HepG2 (cell line): Measurements from ENCODE around the gene LRRTM2. TPM values are rescaled to one million over a fixed set of nuclear protein-coding genes. Genes with fewer than 3 reads are reported as not detected.

Experiments used
- ATAC-seq: fragments of 200-7000 bp; cut with Tn5 transposase; 3 replicates; pipeline ENCODE4 v1.9.1; 2020; ENCODE audit warnings: mild to moderate bottlenecking, moderate library complexity
- BruUV-seq: library from RNA; stranded (reverse); fragments of 400-500 nt; replicated peaks from 2 replicates; lab custom pipeline; 2021; lab: Mats Ljungman, UMichigan
- CTCF ChIA-PET: fragments of 300-600 bp; formaldehyde crosslinking; extraction: SDS; loops from one replicate; lab custom pipeline; 2021; ENCODE audit warnings: low total read pairs, inconsistent platforms, low intra/inter-chr PET ratio; lab: Yijun Ruan, JAX
- POLR2A ChIA-PET: fragments of 350-600 bp; sonication (Branson Sonifier 250); formaldehyde crosslinking; loops from one replicate; lab custom pipeline; 2020; ENCODE audit warnings: antibody characterized with exemption, inconsistent platforms; lab: Yijun Ruan, JAX
- DNase-seq: peaks from one replicate; pipeline ENCODE4 v3.0.0-alpha.2; 2015; ENCODE audit warnings: low spot score
- FAIRE-seq: peaks from 3 replicates; lab custom pipeline; 2011; peaks lifted over from hg19 to GRCh38; lab: Jason Lieb, UNC
- H2AFZ ChIP-seq: one replicate; pipeline ENCODE4 v1.6.1; 2011; ENCODE audit warnings: low read length, inconsistent platforms
- H3K27ac ChIP-seq: fragments of 300-600 bp; 3 replicates; pipeline ENCODE4 v1.8.0; 2011; ENCODE audit warnings: mixed run types, mild to moderate bottlenecking, mixed read lengths, low read length, inconsistent platforms; ENCODE audit not compliant: insufficient read depth; ENCODE audit errors: extremely low read length
- H3K27me3 ChIP-seq, 2 experiments: fragments of 200-600 bp in 1 of 2; 2 replicates in 1 of 2; 3 replicates in 1 of 2; pipeline versions ENCODE4 v1.6.0 to v1.8.0; 2011; ENCODE audit warnings: low read length in 2 of 2, mild to moderate bottlenecking in 2 of 2, moderate library complexity in 2 of 2, inconsistent platforms in 1 of 2; ENCODE audit not compliant: insufficient read depth in 2 of 2, control insufficient read depth in 1 of 2
- H3K36me3 ChIP-seq, 2 experiments: fragments of 200-600 bp in 1 of 2; replicated peaks in 1 of 2; 2 replicates in 1 of 2; 3 replicates in 1 of 2; pipeline versions ENCODE4 v1.5.1 to v1.8.0; 2011; ENCODE audit warnings: low read length in 2 of 2, inconsistent platforms in 1 of 2; ENCODE audit not compliant: insufficient read depth in 2 of 2, control insufficient read depth in 1 of 2
- H3K4me1 ChIP-seq: 2 replicates; pipeline ENCODE4 v1.5.1; 2012; ENCODE audit warnings: low read length, inconsistent platforms; ENCODE audit not compliant: insufficient read depth
- H3K4me2 ChIP-seq: 2 replicates; pipeline ENCODE4 v1.6.0; 2011; ENCODE audit warnings: low read depth, low read length, inconsistent platforms
- H3K4me3 ChIP-seq, 3 experiments: fragments of 200-600 bp in 1 of 3; sonication (generic), shearing (Covaris generic) in 1 of 3; replicated peaks in 1 of 3; 2 replicates each; pipeline ENCODE4 v1.5.1; 2011 to 2016; ENCODE audit warnings: low read length in 3 of 3, inconsistent platforms in 2 of 3, low read depth in 2 of 3, mild to moderate bottlenecking in 2 of 3, control low read depth in 1 of 3, mixed read lengths in 1 of 3; ENCODE audit not compliant: insufficient read depth in 1 of 3
- H3K79me2 ChIP-seq: one replicate; pipeline ENCODE4 v1.6.1; 2011; ENCODE audit warnings: low read length, inconsistent platforms; ENCODE audit not compliant: insufficient read depth
- H3K9ac ChIP-seq: 2 replicates; pipeline ENCODE4 v1.6.0; 2011; ENCODE audit warnings: mild to moderate bottlenecking, low read depth, low read length, inconsistent platforms; ENCODE audit not compliant: insufficient read depth
- H3K9me3 ChIP-seq: 2 replicates; pipeline ENCODE4 v1.5.1; 2012; ENCODE audit warnings: mild to moderate bottlenecking, low read length
- H4K20me1 ChIP-seq: 2 replicates; pipeline ENCODE4 v1.6.0; 2011; ENCODE audit warnings: inconsistent platforms, mild to moderate bottlenecking, low read length, moderate library complexity; ENCODE audit not compliant: insufficient read depth
- CHD2 ChIP-seq: IDR thresholded peaks from 2 replicates; pipeline ENCODE4 v1.6.1; 2011; ENCODE audit warnings: low read depth, low read length, improper control_type of control experiment
- HDAC1 ChIP-seq: sonication (generic); formaldehyde crosslinking; IDR thresholded peaks from 2 replicates; pipeline ENCODE4 v1.5.1; 2020; ENCODE audit warnings: mild to moderate bottlenecking, missing genetic modification reagents
- KDM2A ChIP-seq: sonication (generic); formaldehyde crosslinking; IDR thresholded peaks from 2 replicates; pipeline ENCODE4 v1.4.0; 2020; ENCODE audit warnings: low read depth, missing genetic modification reagents, borderline replicate concordance
- KLF16 ChIP-seq, 2 experiments: sonication (generic) in 1 of 2; formaldehyde crosslinking in 1 of 2; IDR thresholded peaks; 2 replicates each; pipeline versions ENCODE4 v1.6.1 to v1.8.0; 2016 to 2023; ENCODE audit warnings: missing genetic modification reagents in 2 of 2, missing compliant biosample characterization in 1 of 2
- PHF20 ChIP-seq: sonication (generic); formaldehyde crosslinking; IDR thresholded peaks from 2 replicates; pipeline ENCODE4 v1.5.0; 2020; ENCODE audit warnings: mild to moderate bottlenecking, missing genetic modification reagents
- PRPF4 ChIP-seq: fragments of 200-400 bp; formaldehyde crosslinking; IDR thresholded peaks from 2 replicates; pipeline ENCODE4 v1.6.1; 2016; ENCODE audit warnings: low read length, low read depth; ENCODE audit not compliant: poor library complexity, severe bottlenecking
- SMAD1 ChIP-seq: sonication (generic); formaldehyde crosslinking; IDR thresholded peaks from 2 replicates; pipeline ENCODE4 v1.4.0; 2020; ENCODE audit warnings: missing genetic modification reagents, low read depth, mild to moderate bottlenecking, borderline replicate concordance
- YEATS2 ChIP-seq: sonication (generic); formaldehyde crosslinking; IDR thresholded peaks from 2 replicates; pipeline ENCODE4 v1.4.0; 2020; ENCODE audit warnings: missing genetic modification reagents, borderline replicate concordance
- ZBTB3 ChIP-seq: sonication (generic); formaldehyde crosslinking; IDR thresholded peaks from 2 replicates; pipeline ENCODE4 v1.4.0; 2020; ENCODE audit warnings: low read depth, mild to moderate bottlenecking, moderate library complexity, missing genetic modification reagents, borderline replicate concordance
- WGBS: methylation state at CpG from one replicate; pipeline ENCODE4 v1.1.6; 2017; ENCODE audit warnings: low lambda C conversion rate; 5-methylcytosine and 5-hydroxymethylcytosine counted together
- in situ Hi-C: cut with HindIII; loops from 2 replicates; pipeline ENCODE4 v1.10.0; 2017; ENCODE audit warnings: low pct_unique_long_range_greater_than_20kb; ENCODE audit not compliant: extremely low pct_ligation_motif_present
- intact Hi-C: fragments of 100-400 bp; cut with micrococcal nuclease; formaldehyde crosslinking; loops from one replicate; pipeline ENCODE4 v1.10.0; 2022; ENCODE audit not compliant: unreplicated experiment
- polyA plus RNA-seq, 8 experiments: library from polyadenylated mRNA; depleted of rRNA in 3 of 8; stranded (reverse) in 7 of 8; unstranded in 1 of 8; fragments of >200 nt; fragmentation: Illumina TruSeq in 4 of 8; extraction: Trizol in 4 of 8; gene quantifications; 2 replicates each; pipeline versions ENCODE4 v1.2.1 to v1.2.3, GENCODE V29; 2011 to 2016; ENCODE audit warnings: low read depth in 4 of 8, missing spikeins in 1 of 8, mixed read lengths in 1 of 8; ENCODE audit not compliant: insufficient read depth in 1 of 8
- total RNA-seq, 5 experiments: library from RNA; depleted of rRNA; stranded (reverse); fragments of >200 nt; fragmentation: Illumina TruSeq; extraction: Trizol; gene quantifications; 2 replicates each; pipeline ENCODE4 v1.2.3, GENCODE V29; 2016; ENCODE audit warnings: low read depth in 1 of 5
- TF ChIP-seq, protein P1 (sequence below): sonication (generic); formaldehyde crosslinking; conservative IDR thresholded peaks from 2 replicates; pipeline ENCODE4 v1.8.0; 2022; ENCODE audit warnings: missing genetic modification reagents
- TF ChIP-seq, protein P2 (sequence below): sonication (generic); formaldehyde crosslinking; IDR thresholded peaks from 2 replicates; pipeline ENCODE4 v1.4.0; 2020; ENCODE audit warnings: mild to moderate bottlenecking, low read depth, missing genetic modification reagents
- TF ChIP-seq, protein P3 (sequence below): sonication (generic); formaldehyde crosslinking; IDR thresholded peaks from 2 replicates; pipeline ENCODE4 v1.4.0; 2020; ENCODE audit warnings: mild to moderate bottlenecking, missing genetic modification reagents
- TF ChIP-seq, protein P4 (sequence below): sonication (generic); formaldehyde crosslinking; IDR thresholded peaks from 2 replicates; pipeline ENCODE4 v1.8.0; 2022; ENCODE audit warnings: missing genetic modification reagents, low read depth, mild to moderate bottlenecking, borderline replicate concordance

Gene LRRTM2
- total and polyA plus RNA-seq, 2 of the 13 experiments (the other 11 are each of a cell fraction or from before 2014, with no cell fraction given): not detected

DNA sequence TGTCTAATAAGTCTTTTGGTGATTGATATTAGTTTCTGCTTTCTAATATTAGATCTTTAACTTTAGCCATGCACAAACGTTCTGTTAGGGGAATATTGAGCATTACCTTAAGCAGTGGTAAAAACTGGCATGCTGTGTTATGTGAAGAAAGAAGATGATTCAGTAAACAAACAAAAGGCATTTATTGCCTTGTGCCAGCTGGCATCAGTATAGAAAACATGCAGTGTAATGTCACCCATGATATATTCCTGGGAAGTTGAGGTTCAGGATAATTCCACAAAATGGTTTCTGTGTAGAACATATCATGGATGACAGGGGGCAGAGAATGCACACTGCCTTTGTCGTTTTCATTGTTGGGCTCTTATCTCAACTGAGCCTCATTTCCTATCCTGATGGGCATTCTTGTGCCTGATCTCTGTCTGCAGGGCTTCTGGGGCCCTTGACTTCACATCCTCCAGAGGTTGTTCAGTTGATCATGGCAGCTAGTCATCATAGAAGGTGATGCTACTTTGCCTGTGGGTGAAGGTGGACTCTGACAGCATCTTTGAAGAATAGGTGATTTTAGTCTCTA lies 24.2 kb downstream of the LRRTM2 start:
- Histone ChIP-seq H3K4me2 (no peak overlapping the region), H3K36me3 (peaks cover 0 to 3% of the 10 kb centered on the region in 2 experiments; a peak in 1 of 5 replicates), H3K27me3 (no peaks in the 10 kb centered on the region), H2AFZ (no peak overlapping the region), H3K4me1 (no peaks in the 10 kb centered on the region), H3K9me3 (no peaks in the 10 kb centered on the region), H3K9ac (no peak overlapping the region), H3K27ac (no peak overlapping the region), H3K4me3 (no peak overlapping the region), H3K79me2 (peaks cover 15% of the 10 kb centered on the region), H4K20me1 (peaks cover 19% of the 10 kb centered on the region; the same call in 1 of the 2 replicates)
- no peak for DNase-seq
- intact Hi-C loops (no loop called here), in situ Hi-C loops (no loop called here)
- CTCF ChIA-PET: no interaction called here
- no TSS peak for BruUV-seq
- 91% methylated on average over 2 of the region's 2 CpGs for WGBS
- POLR2A ChIA-PET: no interaction called here
- FAIRE-seq: no peak
- no peak for ATAC-seq
- TF ChIP-seq PHF20 (CRISPR knock-in tag): no peak
- TF ChIP-seq, protein P1, sequence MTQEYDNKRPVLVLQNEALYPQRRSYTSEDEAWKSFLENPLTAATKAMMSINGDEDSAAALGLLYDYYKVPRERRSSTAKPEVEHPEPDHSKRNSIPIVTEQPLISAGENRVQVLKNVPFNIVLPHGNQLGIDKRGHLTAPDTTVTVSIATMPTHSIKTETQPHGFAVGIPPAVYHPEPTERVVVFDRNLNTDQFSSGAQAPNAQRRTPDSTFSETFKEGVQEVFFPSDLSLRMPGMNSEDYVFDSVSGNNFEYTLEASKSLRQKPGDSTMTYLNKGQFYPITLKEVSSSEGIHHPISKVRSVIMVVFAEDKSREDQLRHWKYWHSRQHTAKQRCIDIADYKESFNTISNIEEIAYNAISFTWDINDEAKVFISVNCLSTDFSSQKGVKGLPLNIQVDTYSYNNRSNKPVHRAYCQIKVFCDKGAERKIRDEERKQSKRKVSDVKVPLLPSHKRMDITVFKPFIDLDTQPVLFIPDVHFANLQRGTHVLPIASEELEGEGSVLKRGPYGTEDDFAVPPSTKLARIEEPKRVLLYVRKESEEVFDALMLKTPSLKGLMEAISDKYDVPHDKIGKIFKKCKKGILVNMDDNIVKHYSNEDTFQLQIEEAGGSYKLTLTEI (CRISPR knock-in tag): no peak
- TF ChIP-seq YEATS2: no peak
- TF ChIP-seq, protein P2, sequence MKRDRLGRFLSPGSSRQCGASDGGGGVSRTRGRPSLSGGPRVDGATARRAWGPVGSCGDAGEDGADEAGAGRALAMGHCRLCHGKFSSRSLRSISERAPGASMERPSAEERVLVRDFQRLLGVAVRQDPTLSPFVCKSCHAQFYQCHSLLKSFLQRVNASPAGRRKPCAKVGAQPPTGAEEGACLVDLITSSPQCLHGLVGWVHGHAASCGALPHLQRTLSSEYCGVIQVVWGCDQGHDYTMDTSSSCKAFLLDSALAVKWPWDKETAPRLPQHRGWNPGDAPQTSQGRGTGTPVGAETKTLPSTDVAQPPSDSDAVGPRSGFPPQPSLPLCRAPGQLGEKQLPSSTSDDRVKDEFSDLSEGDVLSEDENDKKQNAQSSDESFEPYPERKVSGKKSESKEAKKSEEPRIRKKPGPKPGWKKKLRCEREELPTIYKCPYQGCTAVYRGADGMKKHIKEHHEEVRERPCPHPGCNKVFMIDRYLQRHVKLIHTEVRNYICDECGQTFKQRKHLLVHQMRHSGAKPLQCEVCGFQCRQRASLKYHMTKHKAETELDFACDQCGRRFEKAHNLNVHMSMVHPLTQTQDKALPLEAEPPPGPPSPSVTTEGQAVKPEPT (CRISPR knock-in tag): no peak
- TF ChIP-seq KDM2A (CRISPR knock-in tag): no peak
- TF ChIP-seq KLF16 (CRISPR knock-in tag; IDR thresholded peaks at IDR 0.05): no peak
- TF ChIP-seq SMAD1 (CRISPR knock-in tag): no peak
- no peak for TF ChIP-seq HDAC1 (CRISPR knock-in tag)
- TF ChIP-seq, protein P3, sequence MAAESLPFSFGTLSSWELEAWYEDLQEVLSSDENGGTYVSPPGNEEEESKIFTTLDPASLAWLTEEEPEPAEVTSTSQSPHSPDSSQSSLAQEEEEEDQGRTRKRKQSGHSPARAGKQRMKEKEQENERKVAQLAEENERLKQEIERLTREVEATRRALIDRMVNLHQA (CRISPR knock-in tag): no peak
- TF ChIP-seq CHD2: no peak
- no peak for TF ChIP-seq ZBTB3 (CRISPR knock-in tag)
- TF ChIP-seq, protein P4, sequence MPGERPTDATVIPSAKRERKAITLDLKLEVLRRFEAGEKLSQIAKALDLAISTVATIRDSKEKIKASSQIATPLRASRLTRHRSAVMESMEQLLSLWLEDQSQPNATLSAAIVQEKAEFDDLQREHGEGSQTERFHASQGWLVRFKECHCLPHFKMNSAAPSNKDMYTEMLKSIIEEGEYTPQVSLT (CRISPR knock-in tag): no peak
- no peak for TF ChIP-seq PRPF4
